HCT116 (cell line): Measurements from ENCODE around the gene NCKAP5. TPM values are rescaled to one million over a fixed set of nuclear protein-coding genes. Genes with fewer than 3 reads are reported as not detected.

Experiments
- ATAC-seq: fragments of 200-7000 bp; cut with Tn5 transposase; 2 replicates; pipeline ENCODE4 v1.9.1; 2020; ENCODE audit warnings: mild to moderate bottlenecking, moderate library complexity
- BruUV-seq: library from RNA; stranded (reverse); fragments of 400-500 nt; replicated peaks from 2 replicates; lab custom pipeline; 2021; lab: Mats Ljungman, UMichigan
- CTCF ChIA-PET: fragments of 300-600 bp; sonication (Branson Sonifier 250); formaldehyde crosslinking; loops from one replicate; lab custom pipeline; 2021; ENCODE audit warnings: antibody characterized with exemption; lab: Charles Lee
- POLR2A ChIA-PET: fragments of 300-600, 350-600 bp; sonication (Branson Sonifier 250); formaldehyde crosslinking; loops from one replicate; lab custom pipeline; 2021; ENCODE audit warnings: antibody characterized with exemption; lab: Charles Lee
- RAD21 ChIA-PET, 2 experiments: fragments of 300-600 bp; sonication (Branson Sonifier 250); formaldehyde crosslinking; loops; one replicate each; lab custom pipeline; 2023; ENCODE audit warnings: low total read pairs in 2 of 2; ENCODE audit not compliant: uncharacterized antibody in 2 of 2, unreplicated experiment in 2 of 2, low non-redundant PET in 1 of 2; lab: Charles Lee
- DNase-seq: peaks from one replicate; pipeline ENCODE4 v3.0.0-alpha.2; 2010; ENCODE audit warnings: low read depth, low spot score
- H2AFZ ChIP-seq: fragments of 200-600 bp; shearing (Covaris generic), sonication (generic); 2 replicates; pipeline ENCODE4 v1.6.1; 2017; ENCODE audit warnings: low read depth, mixed run types, mixed read lengths, antibody characterized with exemption, low read length; ENCODE audit not compliant: poor library complexity, severe bottlenecking
- H3K27ac ChIP-seq: 2 replicates; pipeline ENCODE4 v1.5.1; 2012; ENCODE audit warnings: low read depth, low read length
- H3K27me3 ChIP-seq: fragments of 200-600 bp; sonication (generic); 2 replicates; pipeline ENCODE4 v1.6.1; 2016; ENCODE audit warnings: mixed run types, low read length, mixed read lengths; ENCODE audit not compliant: insufficient read depth
- H3K36me3 ChIP-seq, 2 experiments: fragments of 200-500 bp in 1 of 2; fragments of 200-600 bp in 1 of 2; sonication (Bioruptor generic) in 1 of 2; sonication (generic) in 1 of 2; 2 replicates each; pipeline versions ENCODE4 v1.5.1 to v1.6.1; 2014 to 2016; ENCODE audit warnings: low read length in 2 of 2, inconsistent platforms in 1 of 2, mixed read lengths in 1 of 2, mixed run types in 1 of 2; ENCODE audit not compliant: insufficient read depth in 2 of 2, control insufficient read depth in 1 of 2
- H3K4me1 ChIP-seq, 2 experiments: fragments of 200-600 bp in 1 of 2; sonication (generic) in 1 of 2; 2 replicates each; pipeline versions ENCODE4 v1.5.1 to v1.6.1; 2012 to 2017; ENCODE audit warnings: low read length in 2 of 2, inconsistent platforms in 1 of 2, mild to moderate bottlenecking in 1 of 2, mixed read lengths in 1 of 2, mixed run types in 1 of 2, moderate library complexity in 1 of 2; ENCODE audit not compliant: insufficient read depth in 2 of 2, control insufficient read depth in 1 of 2
- H3K4me2 ChIP-seq: fragments of 200-600 bp; sonication (generic); 2 replicates; pipeline ENCODE4 v1.6.1; 2017; ENCODE audit warnings: mixed run types, low read length, mixed read lengths
- H3K4me3 ChIP-seq, 2 experiments: fragments of 200-600 bp in 1 of 2; sonication (generic) in 1 of 2; replicated peaks in 1 of 2; 2 replicates each; pipeline ENCODE4 v1.5.1; 2011 to 2016; ENCODE audit warnings: low read length in 2 of 2, control low read depth in 1 of 2, low read depth in 1 of 2, mild to moderate bottlenecking in 1 of 2, mixed read lengths in 1 of 2, mixed run types in 1 of 2
- H3K79me2 ChIP-seq: fragments of 200-600 bp; sonication (generic); 2 replicates; pipeline ENCODE4 v1.6.1; 2017; ENCODE audit warnings: mild to moderate bottlenecking, mixed run types, low read length, moderate library complexity, mixed read lengths; ENCODE audit not compliant: insufficient read depth
- H3K9ac ChIP-seq: fragments of 200-600 bp; sonication (generic); 2 replicates; pipeline ENCODE4 v1.6.1; 2016; ENCODE audit warnings: low read length, mixed read lengths
- H3K9me2 ChIP-seq: fragments of 200-600 bp; sonication (generic), shearing (Covaris generic); 2 replicates; pipeline ENCODE4 v1.6.1; 2017; ENCODE audit warnings: mixed run types, mild to moderate bottlenecking, moderate library complexity; ENCODE audit not compliant: insufficient read depth
- H3K9me3 ChIP-seq, 2 experiments: fragments of 200-500 bp in 1 of 2; fragments of 200-600 bp in 1 of 2; sonication (Bioruptor generic) in 1 of 2; sonication (generic) in 1 of 2; 2 replicates each; pipeline ENCODE4 v1.6.1; 2014 to 2017; ENCODE audit warnings: low read length in 2 of 2, mixed read lengths in 2 of 2, inconsistent platforms in 1 of 2, low read depth in 1 of 2, mild to moderate bottlenecking in 1 of 2, mixed run types in 1 of 2, moderate library complexity in 1 of 2; ENCODE audit not compliant: control insufficient read depth in 1 of 2, insufficient read depth in 1 of 2
- H4K20me1 ChIP-seq: fragments of 200-600 bp; sonication (generic), shearing (Covaris generic); 2 replicates; pipeline ENCODE4 v1.6.1; 2017; ENCODE audit warnings: mixed run types, mild to moderate bottlenecking, moderate library complexity; ENCODE audit not compliant: insufficient read depth
- ATF3 ChIP-seq: IDR thresholded peaks from 2 replicates; pipeline ENCODE4 v1.6.1; 2012
- CBX3 ChIP-seq: IDR thresholded peaks from 2 replicates; pipeline ENCODE4 v1.6.1; 2012; ENCODE audit warnings: low read depth
- CTCF ChIP-seq, 3 experiments: fragments of 200-600 bp in 1 of 3; sonication (generic) in 1 of 3; IDR thresholded peaks in 2 of 3; conservative IDR thresholded peaks in 1 of 3; 2 replicates each; pipeline ENCODE4 v1.5.1; 2012 to 2017; ENCODE audit warnings: low read depth in 2 of 3, low read length in 2 of 3, antibody characterized with exemption in 1 of 3, borderline replicate concordance in 1 of 3, control low read depth in 1 of 3, mild to moderate bottlenecking in 1 of 3, mixed read lengths in 1 of 3, mixed run types in 1 of 3, moderate library complexity in 1 of 3; ENCODE audit not compliant: insufficient read depth in 1 of 3
- SRF ChIP-seq: IDR thresholded peaks from 2 replicates; pipeline ENCODE4 v1.6.1; 2012; ENCODE audit warnings: low read depth
- ZNF274 ChIP-seq: fragments of 200-500 bp; sonication (Bioruptor generic); IDR thresholded peaks from 2 replicates; pipeline ENCODE4 v1.6.1; 2014; ENCODE audit warnings: mild to moderate bottlenecking, low read depth, low read length, inconsistent platforms
- intact Hi-C: fragments of 100-400 bp; cut with micrococcal nuclease; formaldehyde crosslinking; loops from 2 replicates; pipeline ENCODE4 v1.10.0; 2022
- total RNA-seq: library from RNA; stranded (reverse); gene quantifications from one replicate; pipeline ENCODE4 v1.2.1, GENCODE V29; 2021; ENCODE audit not compliant: unreplicated experiment

The NCKAP5 gene
- total RNA-seq, 1 experiment from 2014 or later: 0.30 TPM

- no peak for TF ChIP-seq ZNF274
These were observed 620.1 kb downstream of the NCKAP5 start (continued) for GRCh38 chr2:132948211-132948610.

- intact Hi-C loops: no loop called here
- ATAC-seq: no peak
- H3K4me3 ChIP-seq: no peak overlapping the region
- H3K27ac ChIP-seq: no peak overlapping the region
- no peaks in the 10 kb centered on the region for H3K9me2 ChIP-seq
- no peaks in the 10 kb centered on the region for H3K79me2 ChIP-seq
- DNase-seq: no peak
- no TSS peak for BruUV-seq
- H3K9ac ChIP-seq: no peak overlapping the region
- CTCF ChIA-PET: no interaction called here
- H3K36me3 ChIP-seq: no peaks in the 10 kb centered on the region
- H3K4me2 ChIP-seq: no peak overlapping the region
- POLR2A ChIA-PET: no interaction called here
- RAD21 ChIA-PET: no interaction called here
- H4K20me1 ChIP-seq: no peaks in the 10 kb centered on the region
- no peak overlapping the region for H2AFZ ChIP-seq
- TF ChIP-seq CBX3 (no peak), SRF (no peak), ATF3 (no peak), CTCF (IDR thresholded peaks at IDR 0.05 in 2 of 3, conservative IDR thresholded peaks at IDR 0.05 in 1 of 3; ENCODE audit: borderline replicate concordance in 1 of 3, insufficient read depth in 1 of 3, low read depth in 2 of 3, low read length in 2 of 3) (no peak)
- H3K9me3 ChIP-seq: no peaks in the 10 kb centered on the region
- H3K27me3 ChIP-seq: peaks cover 4% of the 10 kb centered on the region; the same call in 1 of the 2 replicates
- H3K4me1 ChIP-seq: no peaks in the 10 kb centered on the region
These were observed 624.4 kb downstream of the NCKAP5 start for GRCh38 chr2:132943829-132944228.
